ENCODE results near the gene SCIMP. TPM values are rescaled to one million over a fixed set of nuclear protein-coding genes. Genes with fewer than 3 reads are reported as not detected.

Gene SCIMP
- total and polyA plus RNA-seq, 2 donors (not counting 1 experiment from before 2014, with no cell fraction given) = 87.4 to 98.5 TPM

GRCh38 chr17:5184288-5184687, 50.4 kb downstream of the SCIMP start:
- Histone ChIP-seq H3K9ac (ENCODE audit: low read length) (no peak overlapping the region), H3K9me3 (ENCODE audit: control extremely low read depth in 1 of 3, control insufficient read depth in 2 of 3, insufficient read depth in 1 of 3, low read length in 2 of 3) (peaks cover 26 to 83% (median 65%) of the 10 kb centered on the region in 3 donors), H4K20me1 (ENCODE audit: control insufficient read depth, insufficient read depth, low read length, poor library complexity, severe bottlenecking) (no peaks in the 10 kb centered on the region), H3K79me2 (ENCODE audit: control insufficient read depth, insufficient read depth, low read length) (peaks cover 13% of the 10 kb centered on the region), H3K4me2 (replicated peaks; ENCODE audit: low read depth, low read length, poor library complexity, severe bottlenecking) (no peak overlapping the region), H3K27me3 (replicated peaks in 1 of 4; ENCODE audit: control extremely low read depth in 1 of 4, control insufficient read depth in 3 of 4, insufficient read depth in 4 of 4, low read length in 3 of 4) (no peaks in the 10 kb centered on the region), H3K4me1 (ENCODE audit: control insufficient read depth in 2 of 2, insufficient read depth in 2 of 2, low read length in 2 of 2) (no peaks in the 10 kb centered on the region), H3K4me3 (ENCODE audit: control extremely low read depth in 1 of 5, extremely low read depth in 1 of 5, insufficient read depth in 1 of 5, low read depth in 2 of 5, low read length in 4 of 5) (no peak overlapping the region), H3K36me3 (replicated peaks in 1 of 2; ENCODE audit: control extremely low read depth in 1 of 2, control insufficient read depth in 1 of 2, extremely low read depth in 1 of 2, insufficient read depth in 2 of 2, low read length in 1 of 2) (peaks cover 6 to 28% of the 10 kb centered on the region in 2 experiments), H2AFZ (ENCODE audit: insufficient read depth, low read depth, low read length, poor library complexity, severe bottlenecking) (no peak overlapping the region), H3K27ac (ENCODE audit: low read length in 2 of 2) (no peak overlapping the region)
- DNase-seq (no peak), ATAC-seq (ENCODE audit: low read depth) (no peak)
- ChIA-PET POLR2A (no interaction called here), CTCF (no interaction called here)
- Mint-ChIP-seq H3K27ac (no peak overlapping the region), H3K4me3 (no peak overlapping the region), H3K9me3 (ENCODE audit: insufficient read depth) (peaks cover 23% of the 10 kb centered on the region), H3K27me3 (no peaks in the 10 kb centered on the region), H3K4me1 (no peaks in the 10 kb centered on the region)
- no peak for TF ChIP-seq EZH2 (IDR thresholded peaks at IDR 0.05; ENCODE audit: borderline replicate concordance, insufficient read depth, low read depth, low read length, poor library complexity, severe bottlenecking)
- TF ChIP-seq, protein P1, sequence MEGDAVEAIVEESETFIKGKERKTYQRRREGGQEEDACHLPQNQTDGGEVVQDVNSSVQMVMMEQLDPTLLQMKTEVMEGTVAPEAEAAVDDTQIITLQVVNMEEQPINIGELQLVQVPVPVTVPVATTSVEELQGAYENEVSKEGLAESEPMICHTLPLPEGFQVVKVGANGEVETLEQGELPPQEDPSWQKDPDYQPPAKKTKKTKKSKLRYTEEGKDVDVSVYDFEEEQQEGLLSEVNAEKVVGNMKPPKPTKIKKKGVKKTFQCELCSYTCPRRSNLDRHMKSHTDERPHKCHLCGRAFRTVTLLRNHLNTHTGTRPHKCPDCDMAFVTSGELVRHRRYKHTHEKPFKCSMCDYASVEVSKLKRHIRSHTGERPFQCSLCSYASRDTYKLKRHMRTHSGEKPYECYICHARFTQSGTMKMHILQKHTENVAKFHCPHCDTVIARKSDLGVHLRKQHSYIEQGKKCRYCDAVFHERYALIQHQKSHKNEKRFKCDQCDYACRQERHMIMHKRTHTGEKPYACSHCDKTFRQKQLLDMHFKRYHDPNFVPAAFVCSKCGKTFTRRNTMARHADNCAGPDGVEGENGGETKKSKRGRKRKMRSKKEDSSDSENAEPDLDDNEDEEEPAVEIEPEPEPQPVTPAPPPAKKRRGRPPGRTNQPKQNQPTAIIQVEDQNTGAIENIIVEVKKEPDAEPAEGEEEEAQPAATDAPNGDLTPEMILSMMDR (IDR thresholded peaks at IDR 0.05) = no peak
- 95% methylated on average over 2 of the region's 2 CpGs for WGBS (ENCODE audit: insufficient coverage)
- intact Hi-C loops (cut with micrococcal nuclease) = no loop called here

- Mint-ChIP-seq H3K4me3 (no peak overlapping the region), H3K27ac (no peak overlapping the region), H3K9me3 (ENCODE audit: insufficient read depth) (peaks cover 23% of the 10 kb centered on the region), H3K27me3 (no peaks in the 10 kb centered on the region), H3K4me1 (no peaks in the 10 kb centered on the region)
- H2AFZ ChIP-seq (ENCODE audit: insufficient read depth, low read depth, low read length, poor library complexity, severe bottlenecking) = no peak overlapping the region
- no peak for ATAC-seq (ENCODE audit: low read depth)
- ChIA-PET POLR2A (interaction anchor here (0.6 to 1.1 kb wide), 3 partner anchors 52 to 167 kb away, joined by 3 read pairs; partner anchors contain the start of gene SCIMP), CTCF (interaction anchor here (1.3 kb wide), 1 partner anchor 104 kb away, joined by 3 read pairs; no protein-coding TSS in a partner anchor)
- intact Hi-C loops (cut with micrococcal nuclease) = no loop called here
- peaks cover 6 to 27% of the 10 kb centered on the region in 2 experiments for H3K36me3 ChIP-seq (replicated peaks in 1 of 2; ENCODE audit: control extremely low read depth in 1 of 2, control insufficient read depth in 1 of 2, extremely low read depth in 1 of 2, insufficient read depth in 2 of 2, low read length in 1 of 2)
- peak overlapping the region in 1 of 5 experiments; percentile 4 for H3K4me3 ChIP-seq (ENCODE audit: control extremely low read depth in 1 of 5, extremely low read depth in 1 of 5, insufficient read depth in 1 of 5, low read depth in 2 of 5, low read length in 4 of 5)
- TF ChIP-seq, protein P1 (IDR thresholded peaks at IDR 0.05) = no peak
- TF ChIP-seq EZH2 (IDR thresholded peaks at IDR 0.05; ENCODE audit: borderline replicate concordance, insufficient read depth, low read depth, low read length, poor library complexity, severe bottlenecking) = no peak
- no peak overlapping the region for H3K27ac ChIP-seq (ENCODE audit: low read length in 2 of 2)
- no peak overlapping the region for H3K4me2 ChIP-seq (replicated peaks; ENCODE audit: low read depth, low read length, poor library complexity, severe bottlenecking)
- H3K79me2 ChIP-seq (ENCODE audit: control insufficient read depth, insufficient read depth, low read length) = peaks cover 9% of the 10 kb centered on the region
- peaks cover 26 to 92% (median 63%) of the 10 kb centered on the region in 3 donors for H3K9me3 ChIP-seq (ENCODE audit: control extremely low read depth in 1 of 3, control insufficient read depth in 2 of 3, insufficient read depth in 1 of 3, low read length in 2 of 3)
- H3K27me3 ChIP-seq (replicated peaks in 1 of 4; ENCODE audit: control extremely low read depth in 1 of 4, control insufficient read depth in 3 of 4, insufficient read depth in 4 of 4, low read length in 3 of 4) = no peaks in the 10 kb centered on the region
- no peaks in the 10 kb centered on the region for H3K4me1 ChIP-seq (ENCODE audit: control insufficient read depth in 2 of 2, insufficient read depth in 2 of 2, low read length in 2 of 2)
- no peak for DNase-seq
- no peak overlapping the region for H3K9ac ChIP-seq (ENCODE audit: low read length)
- no peaks in the 10 kb centered on the region for H4K20me1 ChIP-seq (ENCODE audit: control insufficient read depth, insufficient read depth, low read length, poor library complexity, severe bottlenecking)
Measured at GRCh38 chr17:5183410-5183793, 51.3 kb downstream of the SCIMP start.
